ENCODE data around the gene SH2D4B. TPM values are rescaled to one million over a fixed set of nuclear protein-coding genes. Genes with fewer than 3 reads are reported as not detected.

Gene SH2D4B
- total RNA-seq, 2 experiments from 2014 or later = 0.16 to 0.31 TPM

DNA sequence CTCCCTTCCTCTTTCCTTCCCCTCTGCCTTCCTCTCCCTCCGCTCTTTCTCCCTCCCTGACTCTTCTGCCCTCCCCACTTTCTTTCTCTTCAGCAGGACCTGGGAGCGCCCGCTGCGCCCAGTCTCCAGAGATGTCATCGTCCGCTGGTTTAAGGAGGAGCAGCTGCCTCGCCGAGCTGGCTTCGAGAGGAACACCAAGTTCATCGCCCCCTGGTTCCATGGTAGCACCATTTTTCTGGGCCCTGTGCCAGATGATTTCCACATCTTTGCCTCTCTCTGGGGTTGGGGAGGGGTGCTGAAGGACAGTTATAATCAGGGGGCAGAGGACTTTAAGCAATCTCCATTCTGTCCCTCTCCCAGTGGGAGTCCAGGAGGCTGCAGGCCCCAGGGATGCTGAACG is 71.6 kb downstream of the SH2D4B start:
- CTCF ChIA-PET = no interaction called here
- Mint-ChIP-seq H3K9me3 (no peaks in the 10 kb centered on the region), H3K4me3 (no peak overlapping the region), H3K27me3 (no peaks in the 10 kb centered on the region), H3K36me3 (ENCODE audit: low read depth) (no peaks in the 10 kb centered on the region), H3K27ac (no peak overlapping the region), H3K4me1 (ENCODE audit: low read depth) (peaks cover 7% of the 10 kb centered on the region)
- ATAC-seq (ENCODE audit: poor library complexity) = no peak
- Histone ChIP-seq H3K4me1 (ENCODE audit: insufficient read depth, low read length) (no peaks in the 10 kb centered on the region), H3K36me3 (ENCODE audit: insufficient read depth, low read length) (no peaks in the 10 kb centered on the region), H3K27me3 (ENCODE audit: control insufficient read depth in 1 of 2, insufficient read depth in 2 of 2, low read length in 2 of 2) (no peaks in the 10 kb centered on the region), H3K27ac (ENCODE audit: low read depth in 1 of 2, low read length in 2 of 2) (no peak overlapping the region), H3K4me3 (ENCODE audit: low read length) (no peak overlapping the region), H3K9me3 (ENCODE audit: control insufficient read depth in 1 of 2, insufficient read depth in 1 of 2, low read length in 2 of 2) (peaks cover 0 to 4% of the 10 kb centered on the region in 2 experiments)
- POLR2A ChIA-PET = no interaction called here
- TF ChIP-seq CTCF (IDR thresholded peaks at IDR 0.05) = no peak
- no peak for DNase-seq
- intact Hi-C loops (cut with DNase I, micrococcal nuclease) = no loop called here

- Histone ChIP-seq H3K27ac (ENCODE audit: low read depth in 1 of 2, low read length in 2 of 2) (no peak overlapping the region), H3K4me3 (ENCODE audit: low read length) (no peak overlapping the region), H3K9me3 (ENCODE audit: control insufficient read depth in 1 of 2, insufficient read depth in 1 of 2, low read length in 2 of 2) (peaks cover 0 to 11% of the 10 kb centered on the region in 2 experiments), H3K4me1 (ENCODE audit: insufficient read depth, low read length) (no peaks in the 10 kb centered on the region), H3K36me3 (ENCODE audit: insufficient read depth, low read length) (no peaks in the 10 kb centered on the region), H3K27me3 (ENCODE audit: control insufficient read depth in 1 of 2, insufficient read depth in 2 of 2, low read length in 2 of 2) (no peaks in the 10 kb centered on the region)
- Mint-ChIP-seq H3K9me3 (no peaks in the 10 kb centered on the region), H3K36me3 (ENCODE audit: low read depth) (no peaks in the 10 kb centered on the region), H3K27me3 (no peaks in the 10 kb centered on the region), H3K27ac (no peak overlapping the region), H3K4me1 (ENCODE audit: low read depth) (peaks cover 7% of the 10 kb centered on the region), H3K4me3 (no peak overlapping the region)
- ChIA-PET CTCF (interaction anchor here (0.6 kb wide), 1 partner anchor 200 kb away, joined by 3 read pairs; no protein-coding TSS in a partner anchor), POLR2A (no interaction called here)
- intact Hi-C loops (cut with DNase I, micrococcal nuclease) = no loop called here
- no peak for ATAC-seq (ENCODE audit: poor library complexity)
- no peak for DNase-seq
- TF ChIP-seq CTCF (IDR thresholded peaks at IDR 0.05) = no peak
These were observed 73.9 kb downstream of the SH2D4B start for GRCh38 chr10:80611481-80612185.

DNA sequence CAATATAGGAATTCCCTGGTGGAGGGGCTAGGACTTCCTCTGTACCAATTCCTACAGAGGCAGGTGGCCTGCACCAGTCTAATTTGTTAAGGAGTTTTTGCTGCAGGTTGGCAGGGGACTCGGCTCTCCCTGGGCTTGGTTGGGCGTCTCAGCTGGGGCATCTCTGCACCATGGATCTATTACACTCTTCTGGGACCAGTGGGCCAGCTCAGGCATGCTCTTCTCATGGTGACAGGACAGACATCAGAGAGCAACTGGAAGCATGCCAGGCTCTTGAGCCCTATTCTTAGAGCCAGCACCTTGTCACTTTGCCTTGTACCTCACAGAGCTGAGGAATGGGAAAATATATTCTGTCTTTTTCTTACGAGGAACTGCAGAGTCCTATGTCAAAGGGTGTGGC is 74.6 kb downstream of the SH2D4B start:
- no peaks in the 10 kb centered on the region for H3K9me3 Mint-ChIP-seq
- ATAC-seq (ENCODE audit: poor library complexity) (no peak), DNase-seq (no peak)
- no peaks in the 10 kb centered on the region for H3K27me3 Mint-ChIP-seq
- no peaks in the 10 kb centered on the region for H3K36me3 Mint-ChIP-seq (ENCODE audit: low read depth)
- Histone ChIP-seq H3K27ac (ENCODE audit: low read depth in 1 of 2, low read length in 2 of 2) (no peak overlapping the region), H3K4me1 (ENCODE audit: insufficient read depth, low read length) (no peaks in the 10 kb centered on the region), H3K36me3 (ENCODE audit: insufficient read depth, low read length) (no peaks in the 10 kb centered on the region), H3K9me3 (ENCODE audit: control insufficient read depth in 1 of 2, insufficient read depth in 1 of 2, low read length in 2 of 2) (peaks cover 0 to 11% of the 10 kb centered on the region in 2 experiments), H3K27me3 (ENCODE audit: control insufficient read depth in 1 of 2, insufficient read depth in 2 of 2, low read length in 2 of 2) (no peaks in the 10 kb centered on the region), H3K4me3 (ENCODE audit: low read length) (no peak overlapping the region)
- H3K27ac Mint-ChIP-seq = no peak overlapping the region
- ChIA-PET POLR2A (no interaction called here), CTCF (interaction anchor here (0.6 kb wide), 1 partner anchor 201 kb away, joined by 3 read pairs; no protein-coding TSS in a partner anchor)
- TF ChIP-seq CTCF (IDR thresholded peaks at IDR 0.05) = no peak
- H3K4me3 Mint-ChIP-seq = no peak overlapping the region
- intact Hi-C loops (cut with DNase I, micrococcal nuclease) = no loop called here
- peaks cover 7% of the 10 kb centered on the region for H3K4me1 Mint-ChIP-seq (ENCODE audit: low read depth)
